GM12878 (cell line): Measurements from ENCODE around the gene JDP2. TPM values are rescaled to one million over a fixed set of nuclear protein-coding genes. Genes with fewer than 3 reads are reported as not detected.

ENCODE experiments used
- ATAC-seq: fragments of 200-7000 bp; cut with Tn5 transposase; 3 replicates; pipeline ENCODE4 v1.9.1; 2020; ENCODE audit warnings: mild to moderate bottlenecking, moderate library complexity
- BruUV-seq: library from RNA; stranded (reverse); fragments of 400-500 nt; replicated peaks from 2 replicates; lab custom pipeline; 2021; lab: Mats Ljungman, UMichigan
- CTCF ChIA-PET: fragments of 300-600 bp; sonication (Branson Sonifier 250); formaldehyde crosslinking; extraction: SDS; loops from one replicate; lab custom pipeline; 2021; ENCODE audit warnings: inconsistent platforms; lab: Yijun Ruan, JAX
- POLR2A ChIA-PET: fragments of 350-600 bp; formaldehyde crosslinking; extraction: SDS; loops from one replicate; lab custom pipeline; 2021; ENCODE audit warnings: inconsistent platforms; lab: Charles Lee
- RAD21 ChIA-PET: fragments of 300-600 bp; sonication (Branson Sonifier 250); formaldehyde crosslinking; loops from one replicate; lab custom pipeline; 2023; ENCODE audit warnings: antibody characterized with exemption; ENCODE audit not compliant: unreplicated experiment; lab: Charles Lee
- SMC1A ChIA-PET: fragments of 300-600 bp; sonication (Branson Sonifier 250); formaldehyde crosslinking; loops from one replicate; lab custom pipeline; 2023; ENCODE audit not compliant: unreplicated experiment, uncharacterized antibody; lab: Charles Lee
- DNase-seq: peaks from one replicate; pipeline ENCODE4 v3.0.0-alpha.2; 2011; ENCODE audit warnings: low read depth, low spot score
- FAIRE-seq: peaks from 3 replicates; lab custom pipeline; 2011; peaks lifted over from hg19 to GRCh38; lab: Jason Lieb, UNC
- H2AFZ ChIP-seq: 2 replicates; pipeline ENCODE4 v1.6.0; 2011; ENCODE audit warnings: low read depth, low read length, control low read depth; ENCODE audit not compliant: control insufficient read depth
- H3K27ac ChIP-seq: 2 replicates; pipeline ENCODE4 v1.5.1; 2011; ENCODE audit warnings: control low read depth; ENCODE audit not compliant: control insufficient read depth, insufficient read depth
- H3K27me3 ChIP-seq, 2 experiments: replicated peaks in 1 of 2; 2 replicates each; pipeline versions ENCODE4 v1.6.0 to v1.6.1; 2011; ENCODE audit warnings: low read length in 1 of 2; ENCODE audit not compliant: control insufficient read depth in 2 of 2, insufficient read depth in 2 of 2
- H3K36me3 ChIP-seq, 2 experiments: 2 replicates each; pipeline ENCODE4 v1.5.1; 2011; ENCODE audit warnings: low read length in 1 of 2; ENCODE audit not compliant: control insufficient read depth in 2 of 2, insufficient read depth in 2 of 2
- H3K4me1 ChIP-seq: 2 replicates; pipeline ENCODE4 v1.6.1; 2011; ENCODE audit warnings: mild to moderate bottlenecking, low read length, moderate library complexity, mixed read lengths; ENCODE audit not compliant: control insufficient read depth, insufficient read depth
- H3K4me2 ChIP-seq: 2 replicates; pipeline ENCODE4 v1.6.0; 2011; ENCODE audit warnings: control low read depth; ENCODE audit not compliant: control insufficient read depth, insufficient read depth
- H3K4me3 ChIP-seq: fragments of 200-600 bp; sonication (generic); 2 replicates; pipeline ENCODE4 v1.5.1; 2016
- H3K79me2 ChIP-seq: 2 replicates; pipeline ENCODE4 v1.6.0; 2011; ENCODE audit warnings: low read length; ENCODE audit not compliant: control insufficient read depth, insufficient read depth
- H3K9ac ChIP-seq: 2 replicates; pipeline ENCODE4 v1.8.0; 2011; ENCODE audit warnings: low read length, control low read depth, mixed read lengths; ENCODE audit not compliant: control insufficient read depth, insufficient read depth
- H3K9me3 ChIP-seq: replicated peaks from 3 replicates; pipeline ENCODE4 v1.5.1; 2011; ENCODE audit warnings: mild to moderate bottlenecking, low read length; ENCODE audit not compliant: control insufficient read depth, insufficient read depth
- H4K20me1 ChIP-seq: 2 replicates; pipeline ENCODE4 v1.6.0; 2011; ENCODE audit not compliant: control insufficient read depth, insufficient read depth
- DPF2 ChIP-seq: fragments of 450-650 bp; IDR thresholded peaks from 2 replicates; pipeline ENCODE4 v1.6.1; 2017; ENCODE audit warnings: mild to moderate bottlenecking
- FOXK2 ChIP-seq: fragments of 450-650 bp; IDR thresholded peaks from 2 replicates; pipeline ENCODE4 v1.6.1; 2017; ENCODE audit warnings: mild to moderate bottlenecking, moderate library complexity
- IRF3 ChIP-seq: fragments of 450-650 bp; IDR thresholded peaks from 2 replicates; pipeline ENCODE4 v1.6.1; 2014; ENCODE audit warnings: mild to moderate bottlenecking
- MAX ChIP-seq: IDR thresholded peaks from 2 replicates; pipeline ENCODE4 v1.6.1; 2012; ENCODE audit warnings: low read depth, low read length, improper control_type of control experiment
- POLR2AphosphoS5 ChIP-seq: IDR thresholded peaks from 2 replicates; pipeline ENCODE4 v1.6.1; 2011; ENCODE audit warnings: mild to moderate bottlenecking, low read length, inconsistent platforms
- RBBP5 ChIP-seq: fragments of 200-600 bp; sonication (generic); conservative IDR thresholded peaks from 2 replicates; pipeline ENCODE4 v1.6.1; 2016
- SPI1 ChIP-seq: IDR thresholded peaks from 2 replicates; pipeline ENCODE4 v1.6.1; 2011; ENCODE audit warnings: low read depth, mild to moderate bottlenecking, low read length, moderate library complexity, borderline replicate concordance; ENCODE audit not compliant: insufficient read depth
- TAF1 ChIP-seq: IDR thresholded peaks from 2 replicates; pipeline ENCODE4 v1.6.1; 2011; ENCODE audit warnings: mild to moderate bottlenecking, low read depth, low read length, borderline replicate concordance
- TBL1XR1 ChIP-seq: IDR thresholded peaks from 2 replicates; pipeline ENCODE4 v1.6.1; 2012; ENCODE audit warnings: low read depth, low read length, improper control_type of control experiment
- ZNF24 ChIP-seq: fragments of 450-650 bp; IDR thresholded peaks from 2 replicates; pipeline ENCODE4 v1.6.1; 2017; ENCODE audit warnings: antibody characterized with exemption, mild to moderate bottlenecking
- WGBS: methylation state at CpG from one replicate; pipeline ENCODE4 v1.1.6; 2016; ENCODE audit warnings: low lambda C conversion rate; ENCODE audit not compliant: insufficient replicate concordance, insufficient coverage; ENCODE audit errors: missing lambda C conversion rate; 5-methylcytosine and 5-hydroxymethylcytosine counted together
- in situ Hi-C: fragments of 300-500 bp; cut with MboI; formaldehyde crosslinking; loops from 9 replicates; pipeline ENCODE4 v1.14.3; 2018; ENCODE audit warnings: mixed read lengths
- intact Hi-C: fragments of 100-400 bp; cut with micrococcal nuclease; formaldehyde crosslinking; loops from one replicate; pipeline ENCODE4 v1.14.2; 2022; ENCODE audit not compliant: unreplicated experiment
- polyA plus RNA-seq, 11 experiments: library from polyadenylated mRNA; depleted of rRNA in 4 of 11; unstranded in 6 of 11; stranded (reverse) in 5 of 11; fragments of >200 nt; fragmentation: Nextera tagmentation in 4 of 11; fragmentation: Illumina TruSeq in 1 of 11; extraction: Ambion mirVana in 4 of 11; extraction: Trizol in 1 of 11; gene quantifications; 1 replicate in 1 of 11; 2 replicates in 10 of 11; pipeline versions ENCODE4 v1.2.1 to v1.2.3, GENCODE V29; 2011 to 2016; ENCODE audit warnings: inconsistent platforms in 2 of 11, missing spikeins in 2 of 11, low read depth in 1 of 11
- total RNA-seq, 4 experiments: library from RNA; depleted of rRNA in 3 of 4; stranded (reverse); fragments of >200 nt in 3 of 4; fragmentation: Illumina TruSeq in 1 of 4; extraction: Trizol in 1 of 4; gene quantifications; 2 replicates each; pipeline versions ENCODE4 v1.2.1 to v1.2.3, GENCODE V29; 2013 to 2021
- TF ChIP-seq, protein P1 (sequence below), 3 experiments: IDR thresholded peaks in 2 of 3; conservative IDR thresholded peaks in 1 of 3; 2 replicates each; pipeline ENCODE4 v1.5.1; 2011; ENCODE audit warnings: low read depth in 3 of 3, low read length in 3 of 3, mild to moderate bottlenecking in 3 of 3, control low read depth in 2 of 3, moderate library complexity in 2 of 3, inconsistent platforms in 1 of 3, mixed read lengths in 1 of 3; ENCODE audit not compliant: control insufficient read depth in 2 of 3, insufficient read depth in 1 of 3; ENCODE audit errors: extremely low read depth in 1 of 3

Gene JDP2
- total and polyA plus RNA-seq, 10 of the 15 experiments (the other 5 are each of a cell fraction or from before 2014, with no cell fraction given): 0.71 to 21.3 (median 11.2) TPM

GRCh38 chr14:75426332-75427125 is 1.3 kb upstream of the JDP2 start (continued):
- TF ChIP-seq ZNF24 (0 out of 2 replicates have a peak, but pooled peaks have one; percentile 8), SPI1 (peak; percentile 93), RBBP5 (no peak), DPF2 (no peak; the same call in 1 of the 2 replicates), POLR2AphosphoS5 (peak; percentile 82)
- TF ChIP-seq, all 136 proteins: peak for 25

DNA sequence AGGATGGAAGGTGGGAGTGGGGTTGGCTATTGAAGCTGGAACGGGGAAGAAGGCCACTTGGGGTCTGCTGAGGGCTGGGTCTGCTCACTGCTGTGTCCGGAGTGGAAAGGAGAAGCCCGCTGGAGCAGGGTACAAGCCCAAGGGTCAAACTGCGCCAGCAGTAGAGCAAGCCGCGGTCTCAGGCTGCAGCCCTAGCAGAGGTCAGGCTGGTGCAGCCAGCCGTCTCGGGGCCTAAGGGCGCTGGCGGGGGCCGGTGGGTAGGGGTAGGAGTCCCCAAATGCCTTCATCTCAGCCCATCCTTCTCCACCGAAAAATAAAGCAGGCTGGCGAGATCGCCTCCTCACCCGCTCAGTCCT is 718 bp upstream of the JDP2 start:
- TF ChIP-seq IRF3 (no peak), TAF1 (no peak), MAX (0 out of 2 replicates have a peak, but pooled peaks have one; percentile 15), FOXK2 (no peak), TBL1XR1 (0 out of 2 replicates have a peak, but pooled peaks have one; percentile 36)
- TF ChIP-seq, protein P1, sequence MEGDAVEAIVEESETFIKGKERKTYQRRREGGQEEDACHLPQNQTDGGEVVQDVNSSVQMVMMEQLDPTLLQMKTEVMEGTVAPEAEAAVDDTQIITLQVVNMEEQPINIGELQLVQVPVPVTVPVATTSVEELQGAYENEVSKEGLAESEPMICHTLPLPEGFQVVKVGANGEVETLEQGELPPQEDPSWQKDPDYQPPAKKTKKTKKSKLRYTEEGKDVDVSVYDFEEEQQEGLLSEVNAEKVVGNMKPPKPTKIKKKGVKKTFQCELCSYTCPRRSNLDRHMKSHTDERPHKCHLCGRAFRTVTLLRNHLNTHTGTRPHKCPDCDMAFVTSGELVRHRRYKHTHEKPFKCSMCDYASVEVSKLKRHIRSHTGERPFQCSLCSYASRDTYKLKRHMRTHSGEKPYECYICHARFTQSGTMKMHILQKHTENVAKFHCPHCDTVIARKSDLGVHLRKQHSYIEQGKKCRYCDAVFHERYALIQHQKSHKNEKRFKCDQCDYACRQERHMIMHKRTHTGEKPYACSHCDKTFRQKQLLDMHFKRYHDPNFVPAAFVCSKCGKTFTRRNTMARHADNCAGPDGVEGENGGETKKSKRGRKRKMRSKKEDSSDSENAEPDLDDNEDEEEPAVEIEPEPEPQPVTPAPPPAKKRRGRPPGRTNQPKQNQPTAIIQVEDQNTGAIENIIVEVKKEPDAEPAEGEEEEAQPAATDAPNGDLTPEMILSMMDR (IDR thresholded peaks at IDR 0.05 in 2 of 3, conservative IDR thresholded peaks at IDR 0.05 in 1 of 3; ENCODE audit: control insufficient read depth in 2 of 3, extremely low read depth in 1 of 3, insufficient read depth in 1 of 3, low read depth in 3 of 3, low read length in 3 of 3): no peak
- Histone ChIP-seq H3K4me3 (peak overlapping the region; percentile 86), H3K4me1 (peaks cover 27% of the 10 kb centered on the region), H3K27me3 (no peaks in the 10 kb centered on the region), H4K20me1 (no peaks in the 10 kb centered on the region; the same call in 1 of the 2 replicates), H2AFZ (peak overlapping the region; percentile 77), H3K36me3 (no peaks in the 10 kb centered on the region; a peak in 2 of 4 replicates), H3K79me2 (peaks cover 52% of the 10 kb centered on the region), H3K4me2 (peak overlapping the region; percentile 93), H3K9me3 (peaks cover 5% of the 10 kb centered on the region; the same call in 2 of the 3 replicates), H3K9ac (peak overlapping the region; percentile 82), H3K27ac (peak overlapping the region; percentile 91)
- peak; percentile 80 for ATAC-seq
- RAD21 ChIA-PET: no interaction called here
- CTCF ChIA-PET: interaction anchor here (1.1 to 3.1 kb wide), 3 partner anchors 27 to 300 kb away, joined by 3 to 13 read pairs (median 5); partner anchors contain the start of gene NEK9
- DNase-seq: no peak
- in situ Hi-C loops: no loop called here
- no peak for FAIRE-seq
- BruUV-seq: TSS peak; percentile 73
- SMC1A ChIA-PET: interaction anchor here (1.2 to 1.6 kb wide), 2 partner anchors 10 to 65 kb away, joined by 4 to 5 read pairs; no protein-coding TSS in a partner anchor
- intact Hi-C loops: loop anchor here (5.0 kb wide), 2 partner anchors 60 to 95 kb away; no protein-coding TSS in a partner anchor
- WGBS: 0% methylated on average over 11 of the region's 15 CpGs
- POLR2A ChIA-PET: interaction anchor here (1.2 kb wide), 1 partner anchor 10 kb away, joined by 3 read pairs; no protein-coding TSS in a partner anchor
